Heart left ventricle (tissue), 13 donors: Measurements from ENCODE around the gene MEIS2.

ENCODE experiments used
- POLR2A ChIP-seq, 2 donors: fragments of 450-650 bp; IDR thresholded peaks; one replicate each; pipeline ENCODE4 v1.6.1; 2017; ENCODE audit warnings: antibody characterized with exemption in 2 of 2, mild to moderate bottlenecking in 2 of 2, moderate library complexity in 2 of 2
- TF ChIP-seq, protein P1 (sequence below), 12 donors: fragments of 200-600 bp; sonication (generic) in 4 of 12; IDR thresholded peaks; one replicate each; pipeline versions ENCODE4 v1.5.0 to v1.8.0; 2018 to 2022; ENCODE audit warnings: antibody characterized with exemption in 12 of 12, mild to moderate bottlenecking in 5 of 12
- donor health status: ischemic (EF 13 %, LVEDD 7.1; RV severe dilation, severe dysfunction).
- donor health status: DM: no; HTN: yes; CAD: no.
- donor health status: DM: no; HTN: no; CAD: no.
- donor health status: ischemic (EF 25% LVEDD 6.9; RV normal size, moderate dysfunction).
- donor health status: ischemic (EF 25% LVEDD 5.7; RV mildly dilated, moderate dysfunction).
- donor health status: ischemic (EF 35%, LVEDD 5.7; RV mildly dilated, moderate dysfunction).
- donor health status: nonischemic (EF 11% LVEDD 7.7; RV severe dilation, severe dysfunction).
- donor health status: DM: yes; HTN: yes; CAD: no.
- donor health status: PGD.
- donor health status: ischemic (EF 29% LVEDD 5.4; RV normal size, mild dysfunction).
- donor health status: nonischemic (EF 23%, LVEDD 6.1; RV moderate dilation, normal function).

DNA sequence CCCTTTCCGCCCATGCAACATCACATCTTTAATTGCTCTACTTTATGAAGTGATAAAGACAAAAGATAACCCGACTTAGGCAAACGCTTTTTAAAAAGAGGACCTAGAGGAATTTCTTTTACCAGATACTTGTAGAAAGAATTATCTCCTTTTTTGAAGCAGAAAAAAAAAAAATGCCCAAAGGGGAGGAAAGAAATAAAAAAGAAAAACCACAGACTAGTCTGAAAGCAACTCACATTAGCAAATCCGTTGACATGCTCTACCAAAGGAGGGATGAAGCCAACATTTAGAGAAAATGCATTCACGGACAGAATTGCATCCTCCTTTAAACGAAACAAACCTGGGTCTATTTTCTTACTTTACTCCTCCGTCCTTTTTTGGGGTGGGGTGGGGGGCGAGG is 213.6 kb downstream of the MEIS2 start:
- TF ChIP-seq, protein P1, sequence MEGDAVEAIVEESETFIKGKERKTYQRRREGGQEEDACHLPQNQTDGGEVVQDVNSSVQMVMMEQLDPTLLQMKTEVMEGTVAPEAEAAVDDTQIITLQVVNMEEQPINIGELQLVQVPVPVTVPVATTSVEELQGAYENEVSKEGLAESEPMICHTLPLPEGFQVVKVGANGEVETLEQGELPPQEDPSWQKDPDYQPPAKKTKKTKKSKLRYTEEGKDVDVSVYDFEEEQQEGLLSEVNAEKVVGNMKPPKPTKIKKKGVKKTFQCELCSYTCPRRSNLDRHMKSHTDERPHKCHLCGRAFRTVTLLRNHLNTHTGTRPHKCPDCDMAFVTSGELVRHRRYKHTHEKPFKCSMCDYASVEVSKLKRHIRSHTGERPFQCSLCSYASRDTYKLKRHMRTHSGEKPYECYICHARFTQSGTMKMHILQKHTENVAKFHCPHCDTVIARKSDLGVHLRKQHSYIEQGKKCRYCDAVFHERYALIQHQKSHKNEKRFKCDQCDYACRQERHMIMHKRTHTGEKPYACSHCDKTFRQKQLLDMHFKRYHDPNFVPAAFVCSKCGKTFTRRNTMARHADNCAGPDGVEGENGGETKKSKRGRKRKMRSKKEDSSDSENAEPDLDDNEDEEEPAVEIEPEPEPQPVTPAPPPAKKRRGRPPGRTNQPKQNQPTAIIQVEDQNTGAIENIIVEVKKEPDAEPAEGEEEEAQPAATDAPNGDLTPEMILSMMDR (IDR thresholded peaks at IDR 0.05): no peak
- TF ChIP-seq POLR2A (IDR thresholded peaks at IDR 0.05): no peak
